Femur (tissue), 1 donor: ENCODE data around the gene SNX27.
"Not testable (repeated sequence)": the region's sequence is repeated elsewhere in the genome, so short reads cannot be mapped to it uniquely, and the experiment has no call there.

Source experiments
- DNase-seq: peaks from one replicate; pipeline ENCODE4 v3.0.0-alpha.2; 2017

SNX27 gene

DNA sequence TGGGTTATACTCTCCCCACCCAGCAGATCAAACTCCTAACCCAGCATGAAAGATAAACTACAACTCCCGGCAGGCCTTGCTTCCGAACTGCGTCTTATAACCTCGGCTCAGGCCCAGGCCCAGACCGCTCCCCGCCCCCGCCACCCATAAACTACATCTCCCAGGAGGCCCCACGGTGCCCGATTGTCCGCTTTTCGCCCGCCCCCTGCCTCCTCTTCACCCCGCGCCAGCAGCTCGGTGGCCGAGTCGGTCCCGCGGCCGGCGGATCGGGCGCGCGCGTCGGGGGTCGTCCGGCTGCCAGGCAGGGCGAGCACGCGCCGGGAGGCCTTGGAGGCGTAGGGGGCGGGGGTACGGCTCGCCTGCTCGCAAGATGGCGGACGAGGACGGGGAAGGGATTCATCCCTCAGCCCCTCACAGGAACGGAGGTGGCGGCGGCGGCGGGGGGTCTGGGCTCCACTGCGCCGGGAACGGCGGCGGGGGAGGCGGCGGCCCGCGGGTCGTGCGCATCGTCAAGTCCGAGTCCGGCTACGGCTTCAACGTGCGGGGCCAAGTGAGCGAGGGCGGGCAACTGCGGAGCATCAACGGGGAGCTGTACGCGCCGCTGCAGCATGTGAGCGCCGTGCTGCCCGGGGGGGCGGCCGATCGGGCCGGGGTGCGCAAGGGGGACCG lies at the start of gene SNX27:
Gene SNX27, plus strand, starts transcription at position 219 of the 669 bp plus-strand sequence. Its CDS starts 152 bp downstream, at position 371.
- DNase-seq: peak; percentile 96

DNA sequence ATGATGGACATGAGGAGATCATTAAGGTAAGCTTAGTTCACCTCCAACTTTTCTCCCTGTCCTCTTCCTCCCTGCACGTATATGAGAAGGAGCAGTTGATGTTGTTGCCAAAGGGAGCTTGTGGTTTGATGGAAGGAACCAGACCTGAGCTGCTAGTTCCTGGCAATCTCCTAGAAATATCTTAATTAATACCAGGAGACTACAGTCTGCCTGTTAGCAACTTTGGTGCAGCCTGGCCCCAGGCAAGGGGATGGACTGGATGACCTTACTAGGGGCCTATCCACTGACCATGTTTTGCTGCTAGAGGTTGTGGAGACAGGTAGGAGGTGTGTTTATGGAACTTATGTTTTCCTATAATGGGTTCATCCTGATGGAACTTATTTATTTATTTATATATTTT lies 49.2 kb upstream of the SNX27 start:
- DNase-seq: no peak

DNA sequence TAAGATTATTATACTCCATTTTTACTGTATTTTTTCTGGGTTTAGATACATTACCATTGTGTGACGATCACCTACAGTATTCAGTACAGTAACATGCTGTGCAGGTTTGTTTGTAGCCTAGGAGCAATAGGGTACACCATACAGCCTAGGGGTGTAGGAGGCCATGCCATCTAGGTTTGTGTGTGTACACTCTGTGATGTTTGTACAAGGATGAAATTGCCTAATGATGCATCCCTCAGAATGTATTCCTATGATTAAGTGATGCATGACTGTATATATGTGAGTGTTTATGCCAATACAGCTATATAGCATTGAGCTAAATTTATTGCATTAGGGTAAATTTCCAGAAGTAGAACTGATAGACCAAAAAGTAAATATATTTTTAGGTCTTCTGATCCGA lies 48.5 kb upstream of the SNX27 start:
- no peak for DNase-seq

DNA sequence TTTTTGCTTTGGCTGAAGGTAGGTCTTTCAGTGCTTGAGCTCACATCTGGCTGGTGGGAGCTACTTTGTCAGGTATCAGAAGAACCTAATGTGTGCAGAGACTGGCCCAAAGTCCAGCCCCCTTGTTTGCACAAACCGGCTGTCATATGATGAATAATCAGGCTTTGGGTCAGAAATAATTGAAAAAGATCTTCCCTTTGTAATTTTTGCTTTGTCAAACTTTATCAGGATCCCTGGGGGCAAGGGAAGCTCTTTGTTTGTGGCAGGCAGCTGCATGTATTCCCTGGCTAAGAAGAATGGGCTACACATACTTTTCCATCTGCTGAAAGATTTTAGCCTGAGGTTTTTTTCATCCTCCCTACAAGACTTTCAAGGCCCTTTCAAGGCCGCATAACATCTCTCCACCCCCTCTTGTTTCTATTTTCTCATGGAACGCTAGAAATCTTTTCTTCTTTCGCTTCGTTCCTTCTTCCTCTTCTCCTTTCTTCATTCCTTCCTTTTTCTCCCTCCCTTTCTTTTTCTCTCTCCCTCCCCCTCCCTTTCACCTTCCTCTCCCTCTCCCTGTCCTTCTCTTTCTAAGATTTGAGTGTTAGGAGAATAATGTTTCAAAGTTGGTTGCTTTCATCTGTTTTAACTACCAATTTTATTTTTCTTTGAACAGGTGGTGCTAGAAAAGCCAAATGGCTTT lies 46.2 kb upstream of the SNX27 start:
- no peak for DNase-seq

DNA sequence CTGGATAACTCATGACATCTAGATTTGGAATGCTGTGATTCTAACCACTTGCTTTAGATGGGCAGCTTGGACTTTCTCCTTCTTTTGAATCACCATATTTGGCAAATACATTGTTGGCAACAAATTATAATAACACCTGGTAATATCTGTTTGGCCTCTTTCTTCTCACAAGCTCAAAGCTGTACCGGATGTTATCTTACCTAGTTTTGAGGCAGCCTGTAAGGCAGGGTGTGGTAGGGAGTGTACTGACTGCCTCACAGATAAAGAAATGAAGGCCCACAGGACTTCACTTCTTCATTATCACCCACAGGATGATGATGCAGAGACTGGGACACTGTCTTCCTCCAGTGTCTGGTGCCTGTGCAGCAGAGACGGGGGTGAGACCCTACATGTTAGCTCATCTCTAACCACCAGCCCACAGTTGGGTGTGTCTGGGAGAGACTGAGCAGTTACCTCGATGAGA lies 43.2 kb upstream of the SNX27 start:
- no peak for DNase-seq

DNA sequence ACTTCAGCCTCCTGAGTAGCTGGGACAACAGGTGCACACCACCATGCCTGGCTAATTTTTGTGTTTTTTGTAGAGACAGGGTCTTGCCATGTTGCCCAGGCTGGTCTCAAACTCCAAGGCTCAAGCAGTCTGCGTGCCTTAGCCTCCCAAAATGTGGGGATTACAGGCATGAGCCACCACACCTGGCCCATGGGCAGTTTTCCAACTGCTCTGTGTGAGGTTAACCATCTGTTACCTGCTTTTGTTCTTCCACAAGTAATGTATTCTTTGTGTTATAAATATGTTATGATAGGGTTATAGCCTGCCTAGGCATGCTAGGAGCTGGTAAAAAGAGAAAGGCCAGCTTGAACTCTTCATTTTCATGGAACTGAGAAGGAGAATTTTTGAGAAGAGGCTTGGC lies 41.0 kb upstream of the SNX27 start:
- DNase-seq: no peak

DNA sequence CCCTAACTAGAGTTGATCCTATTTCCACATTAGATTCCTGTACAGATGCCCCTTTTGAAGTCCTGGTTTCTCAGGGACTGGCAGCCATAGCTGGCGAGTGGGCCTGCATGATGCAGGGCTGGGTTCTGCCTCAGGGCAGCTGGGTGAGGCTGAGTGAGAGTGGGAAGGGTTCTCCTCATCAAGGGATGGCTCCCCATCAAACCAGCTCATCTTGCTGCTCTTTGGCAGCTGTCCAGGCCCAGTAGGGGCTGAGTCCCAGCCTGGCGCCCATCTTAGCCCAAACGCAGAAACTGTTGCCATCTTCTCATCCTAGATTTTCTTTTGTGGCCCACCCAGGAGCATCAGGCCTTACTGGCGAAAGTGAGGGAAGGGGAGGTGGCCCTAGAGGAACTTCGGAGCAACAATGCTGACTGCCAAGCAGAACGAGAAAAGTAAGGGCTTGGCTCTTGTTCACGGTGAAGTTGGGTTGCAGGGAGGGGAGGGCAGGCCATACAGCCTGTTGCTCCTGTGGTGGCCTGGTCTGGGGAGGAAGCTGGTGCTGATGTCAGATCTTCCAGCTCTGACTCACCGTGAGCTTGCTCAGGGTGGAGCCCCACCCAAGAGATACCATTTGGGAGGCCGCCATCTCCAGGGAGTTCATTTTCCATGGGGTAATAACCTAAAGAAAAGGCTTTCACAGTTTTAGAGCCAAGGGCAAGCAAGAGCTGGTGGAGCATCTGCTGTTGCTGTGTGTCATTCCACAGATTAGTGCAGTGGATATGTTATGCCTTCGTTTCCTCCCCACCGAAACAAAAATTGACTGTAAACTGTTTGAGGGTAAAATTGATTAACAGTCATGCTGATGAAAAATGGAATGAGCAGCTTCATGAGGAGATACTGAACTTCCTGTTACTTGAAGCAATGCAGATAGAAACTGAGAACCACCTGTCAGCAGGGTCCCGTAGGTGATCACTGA lies 37.0 kb upstream of the SNX27 start:
- no peak for DNase-seq

DNA sequence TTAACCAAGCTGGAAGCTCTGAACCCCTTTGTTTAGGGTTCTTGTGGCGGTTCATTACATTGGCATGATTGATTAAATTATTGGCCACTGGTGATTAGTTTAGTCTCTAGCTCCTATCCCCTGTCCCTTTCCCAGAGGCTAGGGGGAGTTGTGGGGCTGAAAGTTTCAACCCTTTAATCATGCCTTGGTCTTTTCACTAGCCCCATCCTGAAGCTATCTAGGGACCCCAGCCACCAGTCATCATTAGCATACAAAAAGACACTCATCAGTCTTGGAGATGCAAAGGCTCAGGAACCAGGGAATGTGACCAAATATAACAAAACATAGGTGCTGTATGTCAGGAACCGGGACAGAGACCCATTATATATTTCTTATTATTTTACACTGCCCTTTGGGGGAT lies 34.7 kb upstream of the SNX27 start:
- DNase-seq: no peak

DNA sequence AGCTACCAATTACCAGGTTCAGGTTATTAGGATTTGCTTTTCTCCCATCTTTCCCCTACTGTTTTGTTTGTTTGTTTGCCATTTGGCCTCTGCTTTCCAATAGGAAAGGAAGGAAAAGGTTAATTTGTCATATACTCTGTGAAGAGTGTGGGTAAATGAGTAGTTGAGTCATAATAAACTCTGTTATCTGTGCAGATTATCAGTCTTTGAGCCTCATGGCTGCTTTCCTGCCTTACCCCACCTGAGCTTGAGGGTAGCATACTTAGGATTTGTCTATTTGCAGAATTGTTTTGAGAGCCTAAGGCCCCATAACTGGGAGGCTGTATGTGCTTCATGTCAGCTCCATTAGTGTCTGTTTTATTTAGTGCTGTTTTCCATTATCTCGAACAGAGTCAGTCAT lies 32.9 kb upstream of the SNX27 start:
- DNase-seq: no peak

DNA sequence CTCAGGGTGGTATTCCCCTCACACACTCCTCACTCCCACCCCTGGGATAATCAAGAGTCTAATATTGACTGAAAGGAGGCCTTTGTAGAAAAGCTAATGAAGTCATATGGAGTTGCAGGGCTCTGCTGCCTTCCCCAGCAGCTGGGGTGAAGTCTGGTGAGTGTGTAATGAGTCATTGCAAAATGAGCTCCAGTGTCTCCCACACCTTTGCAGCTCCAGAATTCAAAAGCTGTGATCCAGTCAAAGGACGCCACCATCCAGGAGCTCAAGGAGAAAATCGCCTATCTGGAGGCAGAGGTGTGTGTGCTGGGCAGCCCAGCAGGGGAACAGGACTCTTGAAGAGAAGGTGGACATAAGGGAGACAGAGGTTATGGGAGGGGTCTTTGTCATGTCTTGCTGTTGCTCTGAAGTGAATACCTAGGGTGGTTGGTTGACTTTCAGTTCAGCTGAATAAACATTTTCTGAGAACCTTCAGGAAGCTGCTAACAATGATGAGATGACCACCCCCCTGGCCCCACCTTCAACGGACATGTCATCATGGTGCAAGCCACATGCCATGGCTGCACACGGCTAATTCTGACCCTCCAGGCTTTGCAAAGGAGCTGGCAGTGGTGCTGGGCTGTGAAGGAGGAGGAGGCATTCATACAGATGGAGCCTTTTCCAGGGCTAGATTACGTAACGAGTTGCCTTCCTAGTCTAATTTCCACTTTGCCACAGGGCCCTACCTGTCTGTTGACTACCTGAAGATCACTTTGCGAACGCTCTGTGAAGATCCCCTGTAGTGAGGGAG lies 32.2 kb upstream of the SNX27 start:
- DNase-seq: no peak

DNA sequence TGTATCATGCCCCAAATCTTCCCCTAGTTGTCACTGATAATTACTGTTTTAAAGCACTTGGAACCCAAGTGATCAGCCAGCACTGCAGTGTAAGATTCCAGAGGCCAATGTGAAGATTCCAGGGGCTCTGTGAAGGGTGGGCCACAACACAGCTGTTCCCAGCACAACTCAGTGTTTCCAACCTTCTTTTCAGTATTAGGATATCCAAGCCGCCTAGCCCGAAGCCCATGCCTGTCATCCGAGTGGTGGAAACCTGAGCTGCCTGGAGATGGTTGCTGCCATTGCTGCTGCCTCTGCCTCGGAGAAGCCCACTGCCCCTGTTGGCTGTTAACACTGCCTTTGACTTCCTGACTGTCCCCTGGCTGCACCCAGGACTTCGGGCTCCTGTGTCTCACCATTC lies 30.4 kb upstream of the SNX27 start:
- DNase-seq: peak; percentile 56

DNA sequence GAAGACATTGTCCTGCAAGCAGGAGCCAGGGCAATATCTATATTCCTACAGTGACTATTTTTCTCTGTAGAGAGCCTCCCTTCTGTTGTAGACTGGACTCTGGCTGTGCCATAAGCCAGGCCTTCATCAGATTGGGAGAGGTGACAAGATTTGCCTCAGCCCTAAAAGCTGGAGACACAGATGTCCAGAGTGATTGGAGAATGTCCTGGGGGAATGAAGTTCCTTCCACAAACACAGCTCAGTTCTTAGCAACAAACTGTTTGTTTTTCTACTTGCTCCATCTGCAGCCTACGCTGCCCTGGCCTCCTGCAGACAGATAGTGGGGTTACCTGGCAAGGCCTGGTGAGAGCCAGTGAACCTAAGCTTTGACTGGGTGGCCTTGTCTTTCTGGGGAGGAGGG lies 29.9 kb upstream of the SNX27 start:
- DNase-seq: peak; percentile 30

DNA sequence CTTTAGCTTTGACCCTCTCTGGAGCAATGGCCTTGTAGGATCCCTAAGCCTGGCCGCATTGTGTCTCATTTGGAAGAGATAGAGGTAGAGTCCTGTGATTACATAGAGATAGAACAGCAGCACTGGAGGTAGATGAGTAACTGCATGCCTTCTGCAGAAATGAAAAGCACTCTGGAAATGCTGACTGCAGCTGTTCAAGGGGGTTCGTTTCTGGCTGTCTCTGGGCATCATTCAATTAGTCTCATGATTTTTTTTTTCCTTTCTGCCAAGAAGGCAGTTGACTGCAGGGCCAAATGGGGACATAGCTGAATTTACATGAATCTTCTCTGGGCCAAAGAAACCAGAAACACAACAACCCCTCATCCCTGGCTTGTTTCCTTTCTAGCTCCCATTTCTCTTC lies 28.1 kb upstream of the SNX27 start:
- DNase-seq: no peak

DNA sequence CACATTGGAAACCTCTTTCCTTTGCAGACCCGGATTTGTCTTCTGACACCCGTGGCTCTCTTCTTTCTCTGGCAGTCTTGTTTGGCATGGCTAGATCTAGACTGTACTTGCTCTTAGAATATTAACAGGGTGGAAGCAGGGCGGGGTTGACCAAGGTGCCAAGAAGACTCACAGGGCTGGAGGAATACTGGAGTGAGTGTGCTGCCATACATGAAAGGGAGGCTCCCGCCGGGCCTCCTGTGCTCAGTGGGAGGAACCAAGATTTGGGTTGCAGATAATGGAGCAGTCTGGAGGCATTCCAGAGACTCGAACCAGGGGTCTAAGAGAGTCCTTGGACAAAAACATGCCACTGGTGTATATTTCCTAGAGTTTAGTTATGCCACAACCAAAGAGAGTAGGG lies 27.6 kb upstream of the SNX27 start:
- DNase-seq: no peak

DNA sequence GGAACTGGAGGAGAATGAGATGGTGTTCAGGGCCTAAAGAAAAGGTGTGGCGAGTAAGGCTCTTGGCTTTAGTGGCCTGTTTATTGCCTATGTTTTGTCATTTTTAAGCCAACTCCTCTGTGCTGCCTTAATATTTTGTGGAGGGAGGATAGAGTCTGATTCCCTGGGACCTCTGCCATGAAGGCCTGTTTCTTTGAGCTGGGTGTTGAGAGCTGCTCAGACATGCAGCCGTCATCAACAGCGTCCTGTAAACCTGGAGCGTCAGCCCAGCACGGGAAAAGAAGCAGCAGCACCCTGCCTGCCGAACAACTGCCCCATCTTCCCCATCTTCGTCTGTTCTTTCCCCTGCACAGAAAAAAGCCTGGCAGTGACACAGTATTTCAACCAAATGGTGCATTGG lies 27.1 kb upstream of the SNX27 start:
- DNase-seq: no peak

DNA sequence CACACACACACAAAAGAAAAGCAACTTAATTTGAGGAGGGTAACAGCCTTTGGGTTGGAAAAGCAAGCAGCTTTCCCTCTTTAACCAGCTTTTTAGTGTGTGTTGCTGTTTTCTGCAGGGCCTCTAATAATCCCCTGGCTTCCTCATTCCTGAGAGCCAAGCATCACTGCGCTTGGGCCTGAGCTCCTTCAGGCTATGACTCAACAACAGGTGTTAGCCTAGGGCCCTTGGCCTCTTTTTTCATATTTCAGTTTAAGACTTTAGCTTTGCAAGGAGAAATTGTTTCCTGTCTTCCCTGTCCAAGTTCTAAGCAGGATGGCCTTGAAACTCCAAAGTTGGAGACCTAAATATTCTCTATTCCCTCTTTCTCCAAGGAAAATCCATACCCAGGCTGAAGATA lies 26.2 kb upstream of the SNX27 start:
- no peak for DNase-seq

DNA sequence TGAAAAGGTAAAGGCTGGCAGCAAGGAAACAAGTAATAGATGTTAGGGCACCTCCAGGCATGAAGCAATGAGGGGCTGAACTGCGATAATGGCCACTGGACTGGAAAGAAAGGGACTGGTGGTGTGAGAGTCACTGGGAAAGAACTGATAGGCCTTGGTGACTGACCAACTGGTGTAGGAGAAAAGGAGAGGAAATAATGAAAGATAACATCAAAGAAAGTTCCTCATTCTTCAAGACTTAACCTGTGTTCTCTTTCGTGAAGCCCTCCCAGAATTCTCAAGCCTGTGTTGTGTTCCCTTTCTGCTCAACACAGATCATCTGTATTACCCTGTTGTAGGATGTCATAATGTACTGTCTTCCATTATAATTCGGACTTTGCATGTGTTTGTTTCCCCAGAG lies 20.9 kb upstream of the SNX27 start:
- no peak for DNase-seq

DNA sequence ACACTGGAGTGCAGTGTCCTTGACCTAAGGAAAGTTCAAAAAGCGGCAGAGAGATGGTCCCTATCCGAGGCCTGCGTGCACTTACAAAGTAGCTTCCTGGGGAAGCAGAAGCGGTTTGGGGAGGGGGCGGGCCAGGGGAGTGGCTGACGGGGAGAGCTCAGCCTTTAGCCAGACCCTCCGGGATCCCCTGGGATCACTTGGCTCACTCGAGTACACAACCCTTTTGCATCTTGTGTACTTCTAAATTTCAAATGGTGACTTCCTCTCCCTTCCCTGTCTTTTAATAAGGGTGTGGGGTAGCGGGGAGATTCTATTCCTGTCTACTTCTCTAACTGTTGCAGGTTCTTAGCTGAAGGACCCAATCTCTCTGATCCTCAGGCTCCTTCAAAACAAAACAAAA lies 18.1 kb upstream of the SNX27 start:
- DNase-seq: peak; percentile 59

DNA sequence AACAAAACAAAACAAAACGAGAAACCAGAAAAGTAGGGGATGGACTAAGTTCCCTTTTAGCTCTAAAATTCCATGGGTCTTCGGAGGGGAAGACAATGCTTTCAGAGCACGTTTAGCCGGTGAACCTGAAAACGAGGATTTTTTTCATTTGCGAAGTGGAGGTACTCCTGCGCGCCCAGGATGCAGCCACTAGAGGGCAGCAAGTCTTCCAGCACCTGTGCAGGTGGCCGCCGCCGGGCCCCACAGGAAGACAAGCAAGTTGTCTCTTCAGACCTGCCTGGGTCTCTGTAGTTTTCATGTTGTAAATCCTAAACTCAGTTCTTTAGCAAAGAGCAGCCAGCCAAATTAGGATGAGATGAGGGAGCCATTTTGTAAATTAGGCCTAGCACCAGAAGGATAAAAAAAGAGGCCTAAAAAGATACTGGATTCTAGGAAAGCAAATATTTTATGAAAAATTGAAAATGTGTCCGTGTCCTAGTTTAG lies 17.7 kb upstream of the SNX27 start:
- DNase-seq: peak; percentile 72

DNA sequence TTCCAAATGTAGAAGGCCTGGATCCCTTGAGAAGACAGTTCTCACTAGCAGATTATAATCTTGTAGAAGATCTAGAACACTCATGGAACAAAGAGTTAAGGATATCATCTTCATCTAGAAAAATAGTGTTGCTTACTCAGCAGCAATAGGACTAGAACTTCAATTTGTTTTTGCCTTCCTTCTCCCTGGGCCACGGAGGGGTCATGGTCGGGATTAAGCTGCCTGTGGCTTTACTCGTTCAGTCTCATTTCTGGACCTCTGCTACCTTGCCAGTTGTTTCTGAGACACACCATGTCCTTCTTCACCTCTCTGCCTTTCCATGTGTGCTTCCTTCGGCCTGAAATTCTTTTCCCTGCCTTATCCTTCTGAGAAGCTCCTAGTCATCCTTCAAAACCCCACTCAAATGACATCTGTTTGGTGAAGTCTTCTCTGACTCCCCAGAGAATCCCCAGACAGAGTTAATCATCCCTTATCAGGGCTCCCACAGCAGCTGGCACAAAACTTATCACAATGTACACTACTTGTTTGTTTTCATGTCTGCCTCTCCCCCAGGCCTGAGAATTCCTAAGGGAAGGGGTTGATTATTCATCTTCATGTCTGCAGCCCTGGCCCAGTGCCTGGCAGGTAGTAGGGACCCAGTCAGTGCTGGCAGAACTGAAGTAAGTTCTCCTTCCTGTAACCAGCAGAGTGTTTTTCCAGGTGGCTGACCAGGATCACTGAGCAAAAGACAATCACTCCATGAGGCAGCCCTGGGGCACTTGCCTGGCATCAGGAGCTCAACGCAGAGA lies 15.5 kb upstream of the SNX27 start:
- DNase-seq: no peak

DNA sequence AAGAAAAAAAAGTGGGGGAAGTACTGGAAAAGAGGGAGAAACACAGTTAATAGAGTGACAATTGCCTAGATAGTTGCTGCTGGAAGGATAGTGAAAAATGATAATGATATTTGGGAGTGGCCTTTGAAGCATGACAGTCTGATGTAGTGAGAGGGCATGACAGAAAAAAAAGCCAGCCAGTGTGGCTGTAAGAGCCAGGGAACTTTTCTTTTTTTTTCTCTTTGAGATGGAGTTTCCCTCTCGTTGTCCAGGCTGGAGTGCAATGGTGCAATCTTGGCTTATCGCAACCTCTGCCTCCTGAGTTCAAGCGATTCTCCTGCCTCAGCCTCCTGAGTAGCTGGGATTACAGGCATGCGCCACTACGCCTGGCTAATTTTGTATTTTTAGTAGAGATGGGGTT lies 9.3 kb upstream of the SNX27 start:
- not testable (repeated sequence) for DNase-seq

DNA sequence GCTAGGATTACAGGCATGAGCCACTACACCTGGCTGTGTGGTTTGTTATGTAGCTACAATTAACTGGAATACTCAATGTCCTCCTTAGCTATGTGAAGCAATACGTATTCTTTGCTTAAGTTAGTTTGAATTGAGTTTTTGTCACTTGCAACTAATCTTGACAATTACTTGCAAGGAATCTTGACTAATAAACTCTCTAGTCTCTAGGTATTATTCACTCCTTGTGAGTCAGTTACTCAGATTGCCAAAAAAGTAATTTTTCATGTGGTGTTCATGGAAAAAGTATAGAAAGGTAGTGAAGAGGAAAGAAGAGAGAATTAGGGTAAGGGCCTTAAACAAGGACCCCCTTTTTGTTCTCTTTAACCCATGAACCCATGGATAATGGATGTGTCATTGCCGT lies 7.6 kb upstream of the SNX27 start:
- no peak for DNase-seq
